ENCODE results near the gene HSPBP1. TPM values are rescaled to one million over a fixed set of nuclear protein-coding genes. Genes with fewer than 3 reads are reported as not detected.

HSPBP1 gene
- total and polyA plus RNA-seq, 9 of the 15 experiments (the other 6 are each of a cell fraction or from before 2014, with no cell fraction given): 0.83 to 81.3 (median 21.8) TPM

DNA sequence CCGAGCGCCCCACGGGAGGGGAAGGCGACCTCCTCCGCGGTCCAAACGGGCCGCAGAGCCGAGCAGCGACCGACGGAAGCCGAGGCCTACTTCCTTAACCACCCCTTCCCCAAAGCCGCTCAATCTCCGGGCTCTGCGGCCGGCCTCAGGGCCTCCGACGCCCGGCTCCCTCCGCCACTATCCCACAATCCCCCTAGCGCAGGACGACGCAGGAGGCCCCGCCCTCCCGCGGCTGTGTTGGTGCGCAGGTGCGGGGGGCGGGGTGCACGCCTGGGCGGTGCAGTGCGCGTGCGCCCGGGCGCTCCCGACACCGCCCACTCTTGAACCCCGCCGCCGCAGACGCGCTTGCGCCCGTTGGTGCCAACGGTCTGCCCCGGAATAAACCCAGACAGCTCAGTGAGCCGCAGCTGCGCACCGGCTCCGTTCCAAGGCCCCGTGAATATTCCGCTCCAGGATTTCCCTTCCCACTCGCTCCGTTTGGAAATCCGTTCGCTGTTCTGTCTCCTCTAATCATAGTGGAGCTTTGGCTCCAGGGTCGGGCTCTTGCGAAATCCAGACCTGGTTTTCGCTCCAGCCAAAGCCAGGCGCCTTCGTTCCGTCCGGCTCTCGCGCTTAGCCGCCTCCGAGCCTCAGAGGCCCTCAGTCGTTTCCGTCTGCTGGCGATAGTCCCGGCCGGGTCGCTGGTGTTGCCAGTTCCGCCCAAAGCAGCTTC lies 20.9 kb downstream of the HSPBP1 start, which contains the start of gene PPP6R1 (continued):
- peak; percentile 65 for TF ChIP-seq REST (IDR thresholded peaks at IDR 0.05; ENCODE audit: borderline replicate concordance)
- TF ChIP-seq REST (CRISPR knock-in tag; IDR thresholded peaks at IDR 0.05; ENCODE audit: low read depth): peak; percentile 62
- TF ChIP-seq MEF2D (tag; conservative IDR thresholded peaks at IDR 0.05; ENCODE audit: low read depth): peak; percentile 72; the same call in 1 of the 2 replicates
- TF ChIP-seq THRAP3 (IDR thresholded peaks at IDR 0.05; ENCODE audit: borderline replicate concordance): peak; percentile 47; the same call in 1 of the 2 replicates
- peak; percentile 92 for TF ChIP-seq POLR2A (conservative IDR thresholded peaks at IDR 0.05)
- no peak for TF ChIP-seq PATZ1 (CRISPR knock-in tag; IDR thresholded peaks at IDR 0.05; ENCODE audit: borderline replicate concordance)
- TF ChIP-seq ZNF224 (CRISPR knock-in tag; IDR thresholded peaks at IDR 0.05): no peak
- peak; percentile 39 to 96; a peak in 3 of 4 replicates for TF ChIP-seq TEAD1 (CRISPR knock-in tag; IDR thresholded peaks at IDR 0.05)
- TF ChIP-seq ESRRB (CRISPR knock-in tag; IDR thresholded peaks at IDR 0.05; ENCODE audit: borderline replicate concordance): no peak
- TF ChIP-seq NCOR1 (IDR thresholded peaks at IDR 0.05): peak; percentile 88
- TF ChIP-seq KDM2B (CRISPR knock-in tag; IDR thresholded peaks at IDR 0.05): 0 out of 2 replicates have a peak, but pooled peaks have one; percentile 72
- peak; percentile 86 for TF ChIP-seq EP300 (IDR thresholded peaks at IDR 0.05; ENCODE audit: low read length)
- no peak; the same call in 1 of the 2 replicates for TF ChIP-seq GATAD2A (IDR thresholded peaks at IDR 0.05)
- peak; percentile 78; the same call in 1 of the 2 replicates for TF ChIP-seq ZKSCAN1 (IDR thresholded peaks at IDR 0.05; ENCODE audit: low read depth, low read length)
- peak; percentile 81 for TF ChIP-seq MITF (IDR thresholded peaks at IDR 0.05)
- no peak for TF ChIP-seq ELK1 (CRISPR knock-in tag; IDR thresholded peaks at IDR 0.05)
